NOMO-1 (cell line): ENCODE data around the gene DZIP1L.

ENCODE experiments used
- DNase-seq, 2 experiments: peaks; one replicate each; lab custom pipeline; 2025; ENCODE audit not compliant: unreplicated experiment in 2 of 2; lab: John Stamatoyannopoulos, UW

DZIP1L gene

DNA sequence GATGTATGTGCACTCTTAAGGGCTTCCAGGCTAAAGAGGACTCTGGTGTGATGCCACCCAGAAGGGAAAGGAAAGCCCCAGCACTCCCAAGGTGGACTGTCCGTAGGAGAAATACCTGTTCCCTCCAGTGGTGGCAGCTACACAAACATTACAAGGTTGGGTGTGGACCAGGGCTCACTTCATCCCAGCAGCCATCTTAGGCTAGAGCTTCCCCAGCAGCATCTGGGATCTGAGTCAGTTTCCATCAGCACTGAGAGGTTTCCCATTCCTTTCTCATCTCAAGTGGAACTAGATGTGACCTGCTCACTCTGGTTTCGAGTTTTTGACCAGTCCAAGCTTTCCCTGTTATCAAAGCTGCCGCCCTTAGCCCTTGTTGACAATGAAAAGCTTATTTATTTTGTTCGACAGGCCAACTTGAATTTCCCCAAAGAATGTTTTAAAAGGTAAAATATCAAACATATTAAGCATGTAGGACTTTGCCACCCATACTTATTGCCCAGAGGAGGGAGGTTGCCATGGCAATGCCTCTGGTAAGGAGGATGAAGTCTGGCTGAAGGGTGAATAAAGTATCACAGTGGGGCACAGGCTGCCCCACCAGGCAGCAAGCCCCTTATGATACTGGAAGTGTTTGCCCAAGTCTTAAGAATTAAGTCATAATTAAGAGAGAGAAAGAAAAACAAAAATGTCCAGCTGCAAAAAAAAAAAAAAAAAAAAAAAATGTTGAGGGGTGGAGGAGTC, 76.5 kb downstream of the DZIP1L start:
- DNase-seq, result no peak

DNA sequence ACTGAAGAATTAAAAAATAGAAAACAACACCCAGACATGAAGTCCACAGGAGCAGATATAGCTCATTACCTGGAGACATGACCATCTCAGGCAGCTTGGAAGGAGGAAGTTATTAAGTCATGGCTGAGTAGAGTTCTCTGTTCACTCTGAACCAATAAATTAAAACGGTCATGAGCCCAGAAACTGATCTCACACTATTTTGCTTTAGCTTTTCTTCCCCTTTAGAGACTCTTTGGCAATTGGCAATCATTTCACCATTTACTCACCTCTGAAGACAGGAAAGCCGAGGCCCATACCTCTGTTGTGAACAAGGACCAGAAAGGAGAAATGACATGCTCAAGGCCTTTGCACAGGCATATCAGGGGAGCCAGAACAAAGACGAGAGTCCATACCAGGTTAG, 78.8 kb downstream of the DZIP1L start:
- peak; percentile 89 to 96 for DNase-seq

GRCh38 chr3:138034918-138035317, 80.5 kb downstream of the DZIP1L start:
- DNase-seq, result no peak

DNA sequence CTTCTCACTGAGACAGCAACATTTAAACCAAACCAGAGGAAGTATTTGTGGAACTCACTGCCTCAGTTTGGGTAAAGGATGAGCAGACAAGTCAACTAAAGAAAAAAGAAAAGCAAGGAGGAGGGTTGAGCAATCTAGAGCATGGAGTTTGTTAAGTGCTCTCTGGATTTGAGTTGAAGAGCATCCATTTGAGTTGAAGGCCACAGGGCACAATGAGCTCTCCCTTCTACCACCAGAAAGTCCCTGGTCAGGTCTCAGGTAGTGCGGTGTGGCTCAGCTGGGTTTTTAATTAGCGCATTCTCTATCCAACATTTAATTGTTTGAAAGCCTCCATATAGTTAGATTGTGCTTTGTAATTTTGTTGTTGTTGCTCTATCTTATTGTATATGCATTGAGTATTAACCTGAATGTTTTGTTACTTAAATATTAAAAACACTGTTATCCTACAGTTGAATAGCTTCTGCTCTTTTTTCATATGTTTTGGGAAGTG, 82.2 kb downstream of the DZIP1L start:
- no peak for DNase-seq

GRCh38 chr3:138032567-138032966, 82.8 kb downstream of the DZIP1L start:
- DNase-seq, result no peak

DNA sequence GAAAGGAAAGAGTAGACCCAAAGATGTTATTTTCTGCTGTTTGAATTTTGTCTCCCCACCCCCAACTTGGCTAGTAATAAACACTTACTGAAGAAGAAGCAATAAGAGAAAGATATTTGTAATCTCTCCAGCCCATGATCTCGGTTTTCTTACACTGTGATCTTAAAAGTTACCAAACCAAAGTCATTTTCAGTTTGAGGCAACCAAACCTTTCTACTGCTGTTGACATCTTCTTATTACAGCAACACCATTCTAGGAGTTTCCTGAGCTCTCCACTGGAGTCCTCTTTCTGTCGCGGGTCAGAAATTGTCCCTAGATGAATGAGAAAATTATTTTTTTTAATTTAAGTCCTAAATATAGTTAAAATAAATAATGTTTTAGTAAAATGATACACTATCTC, 83.9 kb downstream of the DZIP1L start:
- DNase-seq, result no peak

DNA sequence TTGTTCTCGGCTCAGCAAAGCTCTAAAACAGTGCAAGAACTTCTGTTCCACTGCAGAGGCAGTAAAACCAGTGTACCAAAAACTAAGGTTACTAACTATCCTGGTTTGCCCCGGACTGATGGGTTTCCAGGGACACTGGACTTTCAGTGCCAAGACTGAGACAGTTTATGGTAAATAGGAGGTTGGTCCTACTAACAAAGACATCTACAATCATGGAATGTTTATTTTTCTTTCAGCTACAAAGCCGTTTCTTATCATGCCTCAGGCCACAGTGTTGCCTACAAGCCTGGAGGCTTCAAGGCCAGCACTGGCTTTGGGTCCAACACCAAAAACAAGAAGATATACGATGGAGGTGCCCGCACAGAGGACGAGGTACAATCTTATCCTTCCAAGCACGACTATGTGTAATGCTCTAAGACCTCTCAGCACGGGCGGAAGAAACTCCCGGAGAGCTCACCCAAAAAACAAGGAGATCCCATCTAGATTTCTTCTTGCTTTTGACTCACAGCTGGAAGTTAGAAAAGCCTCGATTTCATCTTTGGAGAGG, 84.6 kb downstream of the DZIP1L start:
- no peak for DNase-seq

DNA sequence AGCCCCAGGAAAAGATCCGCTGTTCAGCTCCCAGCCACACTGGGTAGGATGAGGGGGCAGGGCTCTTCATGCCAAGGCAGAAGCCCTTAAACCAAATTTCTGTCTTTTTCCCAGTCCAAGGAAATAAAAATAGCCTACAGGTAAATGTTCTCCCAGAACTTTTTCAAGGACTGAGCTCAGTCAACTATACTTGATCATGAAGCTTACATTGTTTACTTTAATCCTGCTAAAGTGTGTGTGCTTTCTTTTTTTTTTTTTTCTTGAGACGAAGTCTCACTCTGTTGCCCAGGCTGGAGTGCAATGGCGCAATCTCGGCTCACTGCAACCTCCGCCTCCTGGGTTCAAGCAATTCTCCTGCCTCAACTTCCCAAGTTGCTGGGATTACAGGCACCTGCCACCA, 87.6 kb downstream of the DZIP1L start:
- no peak for DNase-seq

GRCh38 chr3:138025553-138025952, 89.9 kb downstream of the DZIP1L start:
- no peak for DNase-seq

DNA sequence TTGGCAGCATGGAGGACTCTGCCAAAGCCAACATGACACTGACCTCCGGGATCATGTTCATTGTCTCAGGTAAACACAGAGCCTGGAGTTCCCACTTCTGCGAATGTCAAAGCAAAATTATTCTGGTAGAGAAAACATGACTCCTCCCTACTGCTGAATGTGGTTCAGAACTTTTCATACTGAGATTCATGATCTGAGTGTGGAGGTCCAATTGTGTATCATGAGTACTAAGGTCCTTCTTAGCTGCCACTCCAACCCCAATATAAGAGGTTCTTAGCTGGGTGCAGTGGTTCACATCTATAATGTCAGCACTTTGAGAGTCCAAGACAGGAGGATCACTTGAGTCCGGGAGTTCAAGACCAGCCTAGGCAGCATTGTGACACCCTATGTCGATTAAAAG, 91.7 kb downstream of the DZIP1L start:
- DNase-seq, result no peak

DNA sequence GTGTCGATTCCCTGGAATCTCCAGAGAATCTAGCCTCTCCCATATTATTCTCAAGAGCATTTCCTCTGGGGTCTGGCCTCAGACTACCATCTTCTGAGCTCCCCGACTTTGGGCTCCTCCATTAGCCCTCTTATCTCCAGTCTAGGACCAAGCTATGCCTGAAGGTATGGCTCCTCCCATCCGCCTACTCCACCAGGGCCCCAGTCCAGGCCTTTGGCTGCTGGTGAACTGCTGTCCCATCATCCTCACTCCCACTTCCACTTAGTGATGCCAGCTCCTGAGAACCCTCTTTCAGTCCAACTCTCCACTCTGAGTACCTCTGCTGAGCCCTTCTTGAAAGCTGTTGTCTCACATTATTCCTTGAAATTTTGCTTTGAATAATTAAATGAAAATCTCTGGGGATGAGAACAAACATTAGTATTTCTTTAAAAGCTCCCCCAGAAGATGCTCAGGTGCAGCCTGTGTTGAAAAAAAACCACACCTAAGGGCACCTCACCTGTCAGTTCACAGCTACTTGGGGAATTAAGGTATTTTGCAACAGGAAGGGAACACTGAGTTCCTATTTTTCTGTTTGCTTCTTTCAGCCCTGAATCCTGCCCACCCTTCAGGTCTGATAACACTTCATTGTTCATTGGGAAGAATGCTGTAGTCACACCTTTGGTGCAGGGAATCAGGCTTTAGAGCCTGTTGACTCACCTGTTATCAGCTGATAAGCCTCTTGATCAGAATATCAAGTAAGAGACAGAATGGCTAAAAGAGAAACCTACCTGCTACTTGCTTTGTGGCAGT, 95.9 kb downstream of the DZIP1L start:
- no peak for DNase-seq

- peak in 1 of 2 experiments; percentile 10 for DNase-seq
Measured at GRCh38 chr3:138016065-138016464, 99.3 kb downstream of the DZIP1L start.

GRCh38 chr3:138012526-138012925, 102.9 kb downstream of the DZIP1L start:
- DNase-seq, result no peak
